Measurements from ENCODE around the gene CRHR1.

GRCh38 chr17:45801421-45801820 lies 17.3 kb downstream of the CRHR1 start:
- TF ChIP-seq POLR2AphosphoS5 (IDR thresholded peaks at IDR 0.05; ENCODE audit: low read depth, low read length) (no peak), CTCF (IDR thresholded peaks at IDR 0.05) (no peak), RFX5 (IDR thresholded peaks at IDR 0.05; ENCODE audit: low read length) (no peak), ELF1 (IDR thresholded peaks at IDR 0.05) (no peak), IRF3 (IDR thresholded peaks at IDR 0.05; ENCODE audit: low read depth, low read length) (no peak), REST (IDR thresholded peaks at IDR 0.05; ENCODE audit: low read depth, low read length) (no peak), CHD2 (IDR thresholded peaks at IDR 0.05; ENCODE audit: low read length, partially characterized antibody) (no peak)

Measured in SK-N-SH (cell line).